HL-60 (cell line): ENCODE results near the gene RUNX3.

Experiments
- CTCF ChIP-seq: IDR thresholded peaks from one replicate; pipeline ENCODE4 v1.5.1; 2011; ENCODE audit warnings: low read length, control low read depth, inconsistent platforms; ENCODE audit not compliant: insufficient read depth
- REST ChIP-seq: IDR thresholded peaks from 2 replicates; pipeline ENCODE4 v1.6.1; 2012; ENCODE audit warnings: low read depth; ENCODE audit not compliant: insufficient replicate concordance

GRCh38 chr1:24966724-24967346, 36.8 kb upstream of the RUNX3 start:
- TF ChIP-seq CTCF (no peak), REST (no peak)
